ENCODE data around the gene MYADM.

The MYADM gene

GRCh38 chr19:53885036-53885435 is 17.4 kb downstream of the MYADM start:
- no peak for DNase-seq

GRCh38 chr19:53892301-53892980 is 24.8 kb downstream of the MYADM start:
- no peak for DNase-seq

DNA sequence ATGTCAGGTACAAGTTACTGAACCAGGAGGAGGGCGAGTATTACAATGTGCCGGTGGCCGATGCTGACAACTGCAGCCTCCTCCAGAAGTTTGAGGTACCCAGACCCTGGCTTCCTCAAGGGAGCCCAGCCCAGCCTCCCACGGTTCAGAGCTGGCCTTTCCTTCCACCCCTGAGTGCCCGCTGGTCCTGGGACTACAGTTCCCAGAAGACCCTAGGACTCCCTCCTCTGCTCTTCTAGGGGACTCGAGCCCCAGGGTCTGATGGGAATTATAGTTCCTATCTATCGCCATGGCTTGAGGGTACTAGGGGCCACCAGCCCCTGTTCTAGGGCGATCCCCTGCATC is 25.3 kb downstream of the MYADM start:
- no peak for DNase-seq

GRCh38 chr19:53894707-53895106 is 27.0 kb downstream of the MYADM start:
- DNase-seq: no peak

DNA sequence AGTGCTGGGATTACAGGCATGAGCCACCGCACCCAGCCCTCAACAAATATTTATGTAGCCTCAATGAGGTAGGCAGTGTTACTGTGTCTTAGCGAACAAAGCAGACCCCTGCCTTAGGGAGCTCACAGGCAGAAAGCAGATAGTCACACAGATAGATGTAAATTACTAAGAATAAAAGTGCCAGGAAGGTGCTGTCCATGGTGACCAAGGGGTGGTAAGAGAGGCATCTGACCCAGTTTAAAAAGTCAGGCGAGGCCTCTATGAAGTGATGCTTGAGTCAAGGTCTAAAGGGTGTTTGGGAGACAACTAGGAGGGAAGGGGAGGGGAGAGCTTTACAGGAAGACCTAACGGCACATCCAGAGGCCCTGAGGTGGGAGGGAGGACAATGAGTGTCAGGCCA is 29.0 kb downstream of the MYADM start:
- no peak for DNase-seq

DNA sequence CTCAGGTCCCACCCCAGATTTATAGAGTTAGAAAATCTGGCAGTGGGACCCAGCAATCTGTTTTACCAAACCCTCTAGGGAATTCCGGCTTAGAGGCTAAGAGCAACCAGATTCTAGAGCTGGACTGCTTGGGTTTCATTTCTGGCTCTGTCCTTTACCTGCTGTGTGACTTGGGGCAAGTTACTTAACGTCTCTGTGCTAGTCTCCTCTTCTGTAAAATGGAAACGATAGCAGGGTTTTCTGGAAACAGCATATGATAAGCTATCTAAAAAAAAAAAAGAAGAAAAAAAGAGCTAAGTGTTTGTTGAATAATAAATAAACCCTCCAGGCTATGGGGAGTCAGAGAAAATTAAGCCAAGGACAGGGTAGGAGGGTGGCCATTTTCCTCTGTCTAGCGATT is 29.8 kb downstream of the MYADM start:
- DNase-seq: no peak

DNA sequence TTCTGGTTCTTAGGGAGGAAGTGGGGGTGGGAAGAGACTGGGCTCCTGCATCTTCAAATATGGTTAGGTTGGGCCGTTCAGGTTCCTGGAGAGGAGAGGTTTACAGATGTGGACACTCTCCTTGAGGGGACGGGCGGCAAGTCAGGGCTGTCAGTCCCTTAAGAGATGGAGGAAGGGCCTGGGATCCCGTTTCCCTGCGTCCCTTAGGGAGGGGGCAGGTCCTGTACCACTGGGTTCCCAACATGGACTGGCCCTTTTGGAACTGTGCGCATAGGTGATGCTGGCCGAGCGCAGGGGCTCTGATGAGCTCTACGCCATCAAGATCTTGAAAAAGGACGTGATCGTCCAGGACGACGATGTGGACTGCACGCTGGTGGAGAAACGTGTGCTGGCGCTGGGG is 30.5 kb downstream of the MYADM start:
- no peak for DNase-seq

- DNase-seq: no peak
Observed at GRCh38 chr19:53898636-53899341, 31.1 kb downstream of the MYADM start.

DNA sequence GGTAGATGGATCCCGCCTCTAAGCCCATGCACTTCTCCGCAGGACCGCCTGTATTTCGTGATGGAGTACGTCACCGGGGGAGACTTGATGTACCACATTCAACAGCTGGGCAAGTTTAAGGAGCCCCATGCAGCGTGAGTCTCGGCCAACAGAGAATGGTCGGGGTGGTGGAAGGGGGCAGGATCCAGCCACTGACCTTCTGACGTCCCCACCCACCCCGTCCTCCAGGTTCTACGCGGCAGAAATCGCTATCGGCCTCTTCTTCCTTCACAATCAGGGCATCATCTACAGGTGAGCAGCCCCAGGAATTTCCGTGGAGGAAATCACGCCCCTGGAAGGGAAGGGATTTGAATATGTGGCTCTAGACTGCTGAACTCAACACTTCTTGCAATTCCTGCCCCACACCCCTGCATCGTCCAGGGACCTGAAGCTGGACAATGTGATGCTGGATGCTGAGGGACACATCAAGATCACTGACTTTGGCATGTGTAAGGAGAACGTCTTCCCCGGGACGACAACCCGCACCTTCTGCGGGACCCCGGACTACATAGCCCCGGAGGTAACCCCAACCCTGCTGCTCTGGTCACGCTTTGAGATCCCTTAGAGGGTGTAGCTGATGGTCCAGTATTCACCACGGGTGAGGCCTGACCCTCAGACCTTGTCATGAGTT is 32.6 kb downstream of the MYADM start:
- DNase-seq: no peak

- no peak for DNase-seq
Observed at GRCh38 chr19:53903055-53903680, 35.5 kb downstream of the MYADM start.

GRCh38 chr19:53904909-53905308 is 37.2 kb downstream of the MYADM start:
- DNase-seq: no peak

GRCh38 chr19:53905787-53906186 is 38.1 kb downstream of the MYADM start:
- DNase-seq: no peak

- DNase-seq: no peak
Observed at GRCh38 chr19:53906211-53907192, 38.8 kb downstream of the MYADM start.

GRCh38 chr19:53907193-53907581 is 39.5 kb downstream of the MYADM start:
- DNase-seq: no peak

- DNase-seq: no peak
Observed at GRCh38 chr19:53907690-53908089, 40.0 kb downstream of the MYADM start.

GRCh38 chr19:53908106-53908934 is 40.6 kb downstream of the MYADM start:
- peak; percentile 12 for DNase-seq

DNA sequence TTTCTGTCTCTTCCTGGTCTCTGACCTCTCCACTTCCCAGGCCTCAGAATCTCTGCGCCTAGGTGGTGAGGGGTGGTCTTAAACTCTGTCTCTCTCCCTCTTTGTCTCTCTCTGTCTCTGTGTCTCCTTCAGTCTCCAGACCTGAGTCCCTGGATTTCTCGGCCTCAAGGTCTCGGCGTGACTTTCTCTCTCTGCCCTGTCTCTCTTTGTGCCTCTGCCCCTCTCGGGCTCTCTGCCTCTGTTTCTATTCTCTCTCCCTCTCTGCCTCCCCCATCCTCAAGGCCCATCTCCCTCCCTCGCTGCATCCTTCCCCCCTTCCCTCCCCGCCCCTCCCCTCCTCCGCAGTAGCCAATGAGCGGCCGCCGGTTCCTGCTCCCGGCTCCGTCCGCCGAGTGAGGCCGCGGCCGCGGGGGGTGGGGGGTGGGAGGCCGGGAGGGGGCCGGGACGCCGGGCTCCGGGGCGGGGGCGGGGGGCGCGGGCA is 41.3 kb downstream of the MYADM start, which contains the start of gene CACNG7:
TSS of gene CACNG7 (plus strand) at position 344 of the 481 bp plus-strand sequence. CDS start 3,554 bp downstream, outside the sequence.
- no peak for DNase-seq

- no peak for DNase-seq
Observed at GRCh38 chr19:53909471-53910169, 41.9 kb downstream of the MYADM start.

DNA sequence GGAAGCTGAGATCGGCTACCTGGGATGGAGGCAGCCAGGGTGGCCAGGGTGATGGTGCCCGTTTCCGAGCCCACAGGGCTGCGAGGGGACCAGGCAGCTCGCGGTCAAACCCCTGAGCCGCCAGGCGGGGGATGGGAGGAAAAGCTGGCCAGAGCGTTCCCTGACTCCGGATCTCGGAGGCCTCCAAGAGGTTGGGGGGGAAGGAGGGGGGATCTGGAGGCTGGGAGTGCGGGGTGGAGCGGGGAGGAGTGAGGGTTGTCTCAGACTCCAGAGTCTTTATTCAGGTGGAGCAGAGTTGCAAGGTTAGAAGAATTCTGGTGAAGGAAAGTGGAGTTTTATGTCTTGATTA is 42.5 kb downstream of the MYADM start:
- DNase-seq: no peak

DNA sequence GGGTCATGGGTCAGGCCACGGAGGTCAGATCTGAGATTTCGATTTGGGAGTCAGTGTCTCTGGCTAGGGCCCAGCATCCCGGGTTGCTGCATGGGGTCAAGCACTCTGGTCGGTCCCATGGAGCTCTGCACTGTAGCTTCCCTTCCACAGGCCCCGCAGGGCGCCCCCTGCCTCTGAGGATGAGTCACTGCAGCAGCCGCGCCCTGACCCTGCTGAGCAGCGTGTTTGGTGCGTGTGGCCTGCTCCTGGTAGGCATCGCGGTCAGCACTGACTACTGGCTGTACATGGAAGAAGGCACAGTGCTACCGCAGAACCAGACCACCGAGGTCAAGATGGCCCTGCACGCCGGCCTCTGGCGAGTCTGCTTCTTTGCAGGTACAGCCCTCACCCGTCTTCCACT is 45.0 kb downstream of the MYADM start:
- DNase-seq: no peak

DNA sequence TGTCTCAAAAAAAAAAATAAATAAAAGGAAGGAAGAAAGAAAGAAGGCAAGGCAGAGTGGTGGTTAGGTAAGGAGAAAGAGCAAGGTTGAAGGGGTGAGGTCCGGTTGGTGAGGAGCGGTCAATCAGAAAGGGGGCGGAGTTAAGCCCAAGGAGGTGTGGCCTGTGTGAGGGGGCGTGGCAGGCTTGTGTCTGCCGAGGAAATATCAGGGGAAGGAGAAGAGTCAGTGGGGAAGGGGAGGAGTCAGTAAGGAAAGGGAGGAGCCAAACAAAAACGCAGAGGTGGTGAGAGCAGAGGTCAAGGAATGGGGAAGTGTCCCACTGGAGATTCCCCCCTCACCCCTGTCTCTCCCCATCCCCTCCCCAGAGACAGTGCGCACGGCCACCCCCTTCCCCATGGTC is 47.3 kb downstream of the MYADM start:
- DNase-seq: no peak

Data from NCI-H1105 treated with DMSO at 0.1 percent for 48 hours (cell line).